Stimulated activated CD8-positive, alpha-beta memory T cell treated with anti-CD3 and anti-CD28 coated beads, Interleukin-4, amount 100 ng/mL, for 48 hours (primary cell): ENCODE data around the gene WSB1.
A peak's percentile ranks its signal among the peaks of the same experiment; 100 is the strongest.
"Not testable (repeated sequence)": the region's sequence is repeated elsewhere in the genome, so short reads cannot be mapped to it uniquely, and the experiment has no call there.

Experiments
- DNase-seq: peaks from one replicate; pipeline ENCODE4 v3.0.0-alpha.2; 2020

The WSB1 gene

GRCh38 chr17:27318228-27318627, 24.3 kb downstream of the WSB1 start:
- no peak for DNase-seq

- no peak for DNase-seq
These were observed 24.7 kb downstream of the WSB1 start for GRCh38 chr17:27318633-27319032.

GRCh38 chr17:27319541-27320221, 25.8 kb downstream of the WSB1 start:
- no peak for DNase-seq

- no peak for DNase-seq
These were observed 26.3 kb downstream of the WSB1 start for GRCh38 chr17:27320222-27320560.

- DNase-seq = no peak
These were observed 27.5 kb downstream of the WSB1 start for GRCh38 chr17:27321372-27321771.

GRCh38 chr17:27322026-27322425, 28.1 kb downstream of the WSB1 start:
- no peak for DNase-seq

GRCh38 chr17:27322690-27323508, 29.0 kb downstream of the WSB1 start:
- DNase-seq = no peak

- DNase-seq = no peak
These were observed 29.8 kb downstream of the WSB1 start for GRCh38 chr17:27323538-27324215.

- DNase-seq = no peak
These were observed 30.9 kb downstream of the WSB1 start for GRCh38 chr17:27324771-27325339.

GRCh38 chr17:27326051-27326450, 32.1 kb downstream of the WSB1 start:
- DNase-seq = no peak

GRCh38 chr17:27326585-27326984, 32.7 kb downstream of the WSB1 start:
- DNase-seq = no peak

- DNase-seq = no peak
These were observed 33.5 kb downstream of the WSB1 start for GRCh38 chr17:27327397-27327796.

- DNase-seq = no peak
These were observed 34.0 kb downstream of the WSB1 start for GRCh38 chr17:27327871-27328270.

- not testable (repeated sequence) for DNase-seq
These were observed 34.8 kb downstream of the WSB1 start for GRCh38 chr17:27328686-27329085.

- DNase-seq = no peak
These were observed 35.4 kb downstream of the WSB1 start for GRCh38 chr17:27329146-27329805.

- no peak for DNase-seq
These were observed 38.1 kb downstream of the WSB1 start for GRCh38 chr17:27332047-27332393.

- DNase-seq = peak; percentile 94
These were observed 38.8 kb downstream of the WSB1 start for GRCh38 chr17:27332485-27333409.

GRCh38 chr17:27333410-27333980, 39.6 kb downstream of the WSB1 start:
- DNase-seq = no peak

GRCh38 chr17:27336184-27336583, 42.3 kb downstream of the WSB1 start:
- no peak for DNase-seq

- DNase-seq = no peak
These were observed 44.6 kb downstream of the WSB1 start for GRCh38 chr17:27338536-27338985.

GRCh38 chr17:27339198-27339835, 45.4 kb downstream of the WSB1 start:
- no peak for DNase-seq
